Fibroblast of lung (primary cell): ENCODE measurements around the gene NPHP4.

Experiments used
- EZH2 ChIP-seq: IDR thresholded peaks from 2 replicates; pipeline ENCODE4 v1.5.1; 2012; ENCODE audit warnings: low read length, control low read depth, mild to moderate bottlenecking; ENCODE audit errors: missing control alignments
- TF ChIP-seq, protein P1 (sequence below), 2 donors: IDR thresholded peaks in 1 of 2; conservative IDR thresholded peaks in 1 of 2; 1 replicate in 1 of 2; 2 replicates in 1 of 2; pipeline ENCODE4 v1.5.1; 2011 to 2012; ENCODE audit warnings: low read length in 2 of 2, control low read depth in 1 of 2, inconsistent platforms in 1 of 2, low read depth in 1 of 2, mild to moderate bottlenecking in 1 of 2

DNA sequence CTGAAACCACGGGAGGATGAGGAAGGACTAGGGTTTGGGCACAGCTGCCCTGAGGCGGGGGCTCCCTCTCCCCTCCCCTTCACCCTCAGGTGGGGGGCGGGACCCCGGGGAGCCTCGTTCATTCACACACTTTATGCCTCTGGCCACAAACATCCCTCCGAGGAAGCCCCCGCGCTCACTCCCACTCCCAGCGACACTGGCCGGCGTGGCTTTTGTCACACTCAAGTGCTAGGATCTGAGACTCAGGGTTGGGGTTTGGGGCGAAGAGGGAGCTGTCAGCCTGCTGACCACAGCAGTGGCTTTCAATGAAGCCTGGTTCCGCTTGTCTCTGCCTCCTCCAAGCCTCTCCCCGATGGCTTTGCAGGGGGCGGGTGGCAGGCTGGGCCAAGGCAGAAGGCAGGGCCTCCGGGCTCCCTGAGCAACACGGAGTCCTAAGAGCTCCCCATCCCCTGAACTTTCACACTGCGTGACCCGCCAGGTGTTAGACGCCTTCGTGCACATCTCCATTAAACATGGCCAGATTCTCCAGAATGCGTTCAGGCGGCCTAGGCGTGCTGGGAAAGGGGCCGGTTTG lies 178.1 kb downstream of the NPHP4 start:
- TF ChIP-seq, protein P1, sequence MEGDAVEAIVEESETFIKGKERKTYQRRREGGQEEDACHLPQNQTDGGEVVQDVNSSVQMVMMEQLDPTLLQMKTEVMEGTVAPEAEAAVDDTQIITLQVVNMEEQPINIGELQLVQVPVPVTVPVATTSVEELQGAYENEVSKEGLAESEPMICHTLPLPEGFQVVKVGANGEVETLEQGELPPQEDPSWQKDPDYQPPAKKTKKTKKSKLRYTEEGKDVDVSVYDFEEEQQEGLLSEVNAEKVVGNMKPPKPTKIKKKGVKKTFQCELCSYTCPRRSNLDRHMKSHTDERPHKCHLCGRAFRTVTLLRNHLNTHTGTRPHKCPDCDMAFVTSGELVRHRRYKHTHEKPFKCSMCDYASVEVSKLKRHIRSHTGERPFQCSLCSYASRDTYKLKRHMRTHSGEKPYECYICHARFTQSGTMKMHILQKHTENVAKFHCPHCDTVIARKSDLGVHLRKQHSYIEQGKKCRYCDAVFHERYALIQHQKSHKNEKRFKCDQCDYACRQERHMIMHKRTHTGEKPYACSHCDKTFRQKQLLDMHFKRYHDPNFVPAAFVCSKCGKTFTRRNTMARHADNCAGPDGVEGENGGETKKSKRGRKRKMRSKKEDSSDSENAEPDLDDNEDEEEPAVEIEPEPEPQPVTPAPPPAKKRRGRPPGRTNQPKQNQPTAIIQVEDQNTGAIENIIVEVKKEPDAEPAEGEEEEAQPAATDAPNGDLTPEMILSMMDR (conservative IDR thresholded peaks at IDR 0.05 in 1 of 2, IDR thresholded peaks at IDR 0.05 in 1 of 2; ENCODE audit: low read depth in 1 of 2, low read length in 2 of 2), result no peak
- no peak for TF ChIP-seq EZH2
